ENCODE results near the gene OR51M1.

DNA sequence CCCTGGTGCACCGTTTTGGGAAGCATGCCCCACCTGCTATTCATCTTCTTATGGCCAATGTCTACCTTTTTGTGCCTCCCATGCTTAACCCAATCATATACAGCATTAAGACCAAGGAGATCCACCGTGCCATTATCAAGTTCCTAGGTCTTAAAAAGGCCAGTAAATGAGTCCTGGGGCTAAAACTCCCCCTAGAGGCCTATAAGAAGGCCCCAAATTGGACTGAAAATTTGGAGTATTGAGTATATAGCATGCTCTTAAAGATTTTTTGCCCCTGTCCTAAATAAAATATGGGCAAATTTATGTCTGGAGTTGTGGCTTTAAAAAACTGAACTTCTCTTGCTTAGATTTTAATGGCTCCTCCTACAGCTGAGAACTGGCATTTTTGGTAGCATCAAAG, 6.6 kb downstream of the OR51M1 start:
- TF ChIP-seq, protein P1, sequence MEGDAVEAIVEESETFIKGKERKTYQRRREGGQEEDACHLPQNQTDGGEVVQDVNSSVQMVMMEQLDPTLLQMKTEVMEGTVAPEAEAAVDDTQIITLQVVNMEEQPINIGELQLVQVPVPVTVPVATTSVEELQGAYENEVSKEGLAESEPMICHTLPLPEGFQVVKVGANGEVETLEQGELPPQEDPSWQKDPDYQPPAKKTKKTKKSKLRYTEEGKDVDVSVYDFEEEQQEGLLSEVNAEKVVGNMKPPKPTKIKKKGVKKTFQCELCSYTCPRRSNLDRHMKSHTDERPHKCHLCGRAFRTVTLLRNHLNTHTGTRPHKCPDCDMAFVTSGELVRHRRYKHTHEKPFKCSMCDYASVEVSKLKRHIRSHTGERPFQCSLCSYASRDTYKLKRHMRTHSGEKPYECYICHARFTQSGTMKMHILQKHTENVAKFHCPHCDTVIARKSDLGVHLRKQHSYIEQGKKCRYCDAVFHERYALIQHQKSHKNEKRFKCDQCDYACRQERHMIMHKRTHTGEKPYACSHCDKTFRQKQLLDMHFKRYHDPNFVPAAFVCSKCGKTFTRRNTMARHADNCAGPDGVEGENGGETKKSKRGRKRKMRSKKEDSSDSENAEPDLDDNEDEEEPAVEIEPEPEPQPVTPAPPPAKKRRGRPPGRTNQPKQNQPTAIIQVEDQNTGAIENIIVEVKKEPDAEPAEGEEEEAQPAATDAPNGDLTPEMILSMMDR (IDR thresholded peaks at IDR 0.05; ENCODE audit: insufficient read depth, low read length) = no peak
- TF ChIP-seq REST (IDR thresholded peaks at IDR 0.05; ENCODE audit: insufficient replicate concordance, low read depth) (no peak), GABPA (IDR thresholded peaks at IDR 0.05; ENCODE audit: low read depth) (no peak), POLR2AphosphoS5 (IDR thresholded peaks at IDR 0.05; ENCODE audit: low read depth) (no peak), SPI1 (IDR thresholded peaks at IDR 0.05; ENCODE audit: borderline replicate concordance, low read depth) (no peak)

Measured in HL-60 (cell line).